ENCODE data around the gene TRIM66. TPM values are rescaled to one million over a fixed set of nuclear protein-coding genes. Genes with fewer than 3 reads are reported as not detected.
A peak's percentile ranks its signal among the peaks of the same experiment; 100 is the strongest.

The TRIM66 gene
- total RNA-seq, 1 experiment from 2014 or later: 2.1 TPM

GRCh38 chr11:8683115-8683807 is 796 bp upstream of the TRIM66 start:
- no peak overlapping the region for H2BK15ac ChIP-seq (ENCODE audit: low read depth, low read length)
- peak overlapping the region; percentile 13 for H3K56ac ChIP-seq (ENCODE audit: insufficient read length, low read depth, low read length)
- H4K8ac ChIP-seq (replicated peaks; ENCODE audit: insufficient read length, low read depth, low read length): no peak overlapping the region
- no peak for TF ChIP-seq CTCF (conservative IDR thresholded peaks at IDR 0.05)
- Mint-ChIP-seq H3K27me3 (ENCODE audit: low read depth) (no peaks in the 10 kb centered on the region), H3K4me3 (peak overlapping the region; percentile 90 to 96), H3K9me3 (peaks cover 0 to 4% of the 10 kb centered on the region in 2 experiments; a peak in 1 of 5 replicates), H3K4me1 (peaks cover 39 to 42% of the 10 kb centered on the region in 2 experiments), H3K27ac (peak overlapping the region; percentile 96 to 99 (median 99)), H3K36me3 (ENCODE audit: insufficient read depth in 1 of 3, low read depth in 3 of 3) (peaks cover 45 to 61% (median 51%) of the 10 kb centered on the region in 3 experiments)
- no peak overlapping the region for H3K23ac ChIP-seq (ENCODE audit: insufficient read length, low read depth, low read length)
- no peak overlapping the region for H2BK12ac ChIP-seq (ENCODE audit: insufficient read length, low read depth, low read length)
- H3K79me1 ChIP-seq (ENCODE audit: insufficient read depth, low read depth, low read length, poor library complexity, severe bottlenecking): no peaks in the 10 kb centered on the region
- H2AFZ ChIP-seq (ENCODE audit: low read length): no peak overlapping the region
- H3K9ac ChIP-seq (ENCODE audit: extremely low read depth, insufficient read length, low read length): peak overlapping the region; percentile 98
- peak overlapping the region; percentile 74 for H3K18ac ChIP-seq (ENCODE audit: insufficient read length, low read depth, low read length)
- peak overlapping the region; percentile 86 for H3K14ac ChIP-seq (ENCODE audit: insufficient read depth, low read length)
- peak overlapping the region; percentile 2 for H3K4ac ChIP-seq (ENCODE audit: low read depth, low read length)
- H3K79me2 ChIP-seq (ENCODE audit: insufficient read depth, low read length): peaks cover 10% of the 10 kb centered on the region; the same call in 1 of the 2 replicates
- DNase-seq: no peak
- peak overlapping the region; percentile 76 for H3K27ac ChIP-seq (ENCODE audit: insufficient read length, low read depth, low read length)
- H2BK120ac ChIP-seq (ENCODE audit: low read depth, low read length, poor library complexity, severe bottlenecking): peak overlapping the region; percentile 2
- H4K91ac ChIP-seq (ENCODE audit: insufficient read length, low read depth, low read length): peak overlapping the region; percentile 15
- H4K20me1 ChIP-seq (ENCODE audit: control insufficient read depth, insufficient read depth, insufficient read length): no peaks in the 10 kb centered on the region
- H3K9me3 ChIP-seq (ENCODE audit: control insufficient read depth, low read depth, low read length): no peaks in the 10 kb centered on the region
- no peaks in the 10 kb centered on the region for H3K27me3 ChIP-seq (ENCODE audit: insufficient read depth, low read length)
- peaks cover 10% of the 10 kb centered on the region for H3K23me2 ChIP-seq (ENCODE audit: insufficient read length, low read depth, low read length, poor library complexity, severe bottlenecking)
- H3K4me1 ChIP-seq (ENCODE audit: insufficient read depth, low read length): peaks cover 3% of the 10 kb centered on the region
- no CpG with 5 or more reads among the region's 27 CpGs for WGBS (ENCODE audit: extremely low coverage, insufficient read length, low lambda C conversion rate)
- peak overlapping the region; percentile 54 for H3T11ph ChIP-seq (ENCODE audit: low read length)
- no peak overlapping the region for H4K5ac ChIP-seq (ENCODE audit: insufficient read length, low read depth, low read length)
- peak overlapping the region; percentile 91 for H3K4me2 ChIP-seq (ENCODE audit: insufficient read depth, insufficient read length, low read length)
- no peak overlapping the region for H2AK5ac ChIP-seq (ENCODE audit: insufficient read length, low read length)
- no peak overlapping the region for H2BK20ac ChIP-seq (ENCODE audit: low read depth, low read length, poor library complexity, severe bottlenecking)
- H2BK5ac ChIP-seq (ENCODE audit: insufficient read length, low read length): no peak overlapping the region
